Lower leg skin (tissue), 3 donors: ENCODE data around the gene CA5A.

Experiments used
- CTCF ChIP-seq, 3 donors: fragments of 450-650 bp; IDR thresholded peaks; one replicate each; pipeline ENCODE4 v1.5.1; 2016; ENCODE audit warnings: antibody characterized with exemption in 3 of 3, mild to moderate bottlenecking in 3 of 3, moderate library complexity in 2 of 3
- POLR2A ChIP-seq, 2 donors: fragments of 450-650 bp; IDR thresholded peaks; one replicate each; pipeline ENCODE4 v1.6.1; 2016 to 2017; ENCODE audit warnings: antibody characterized with exemption in 2 of 2, mild to moderate bottlenecking in 1 of 2, moderate library complexity in 1 of 2

GRCh38 chr16:87960852-87961251 lies 24.5 kb upstream of the CA5A start:
- TF ChIP-seq CTCF (IDR thresholded peaks at IDR 0.05) (no peak), POLR2A (IDR thresholded peaks at IDR 0.05) (no peak)
